Uterine smooth muscle cell (primary cell): ENCODE data around the gene PRPF31. TPM values are rescaled to one million over a fixed set of nuclear protein-coding genes. Genes with fewer than 3 reads are reported as not detected.

Experiments used
- total RNA-seq: library from RNA; depleted of rRNA; stranded (reverse); fragments of >200 nt; gene quantifications from 2 replicates; pipeline ENCODE4 v1.2.3, GENCODE V29; 2014

The PRPF31 gene, protein sequence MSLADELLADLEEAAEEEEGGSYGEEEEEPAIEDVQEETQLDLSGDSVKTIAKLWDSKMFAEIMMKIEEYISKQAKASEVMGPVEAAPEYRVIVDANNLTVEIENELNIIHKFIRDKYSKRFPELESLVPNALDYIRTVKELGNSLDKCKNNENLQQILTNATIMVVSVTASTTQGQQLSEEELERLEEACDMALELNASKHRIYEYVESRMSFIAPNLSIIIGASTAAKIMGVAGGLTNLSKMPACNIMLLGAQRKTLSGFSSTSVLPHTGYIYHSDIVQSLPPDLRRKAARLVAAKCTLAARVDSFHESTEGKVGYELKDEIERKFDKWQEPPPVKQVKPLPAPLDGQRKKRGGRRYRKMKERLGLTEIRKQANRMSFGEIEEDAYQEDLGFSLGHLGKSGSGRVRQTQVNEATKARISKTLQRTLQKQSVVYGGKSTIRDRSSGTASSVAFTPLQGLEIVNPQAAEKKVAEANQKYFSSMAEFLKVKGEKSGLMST
- total RNA-seq: 45.1 and 80.0 TPM in 2 replicates

DNA sequence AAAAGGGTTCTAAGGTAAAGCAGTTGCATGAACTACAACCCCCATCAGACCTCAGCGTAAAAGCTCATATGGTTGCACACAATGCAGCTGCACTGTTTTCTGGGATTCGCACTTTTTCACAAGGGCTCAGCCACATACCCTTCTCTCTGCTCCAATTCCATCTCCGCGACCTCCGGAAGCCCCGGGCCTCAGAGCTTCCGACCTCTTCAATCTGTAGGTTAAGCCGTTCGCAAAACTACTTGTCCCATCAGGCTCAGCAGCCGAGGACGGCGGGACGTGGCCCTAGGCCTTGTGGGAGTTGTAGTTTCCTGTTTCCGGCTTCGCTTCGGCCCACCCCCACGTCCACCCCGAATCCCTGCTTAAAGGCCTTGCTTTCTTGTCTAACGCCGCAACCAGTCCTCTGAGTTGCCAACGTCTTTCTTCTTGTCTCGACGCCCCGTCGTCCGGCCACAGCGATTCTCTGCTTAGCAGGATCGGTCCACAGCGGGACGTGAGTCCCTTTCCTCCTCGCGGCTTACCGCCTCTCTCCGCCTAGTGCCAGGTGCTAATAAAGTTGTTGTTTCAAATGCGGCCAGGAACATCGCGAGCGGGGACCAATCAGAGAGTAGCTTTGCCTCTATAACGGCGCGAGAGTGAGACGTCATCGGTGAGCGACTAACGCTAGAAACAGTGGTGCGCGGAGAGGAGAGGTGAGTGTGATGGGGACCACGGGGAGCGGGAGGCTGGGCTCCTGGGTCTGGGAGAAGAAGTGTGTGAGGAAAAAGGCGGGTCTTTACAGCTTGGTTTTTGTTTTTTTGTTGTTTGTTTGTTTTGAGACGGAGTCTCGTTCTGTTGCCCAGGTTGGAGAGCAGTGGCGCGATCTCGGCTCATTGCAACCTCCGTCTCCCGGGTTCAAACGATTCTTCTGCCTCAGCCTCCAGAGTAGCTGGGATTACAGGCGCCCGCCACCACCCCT lies at the start of gene PRPF31, which contains the start of gene TFPT:
Gene PRPF31 (plus strand): TSS at position 646 of the 955 bp plus-strand sequence. CDS start 2,525 bp downstream, outside the sequence.
Gene TFPT (minus strand): TSS at position 549 of the 955 bp plus-strand sequence. CDS start 388 bp downstream, at position 161.

DNA sequence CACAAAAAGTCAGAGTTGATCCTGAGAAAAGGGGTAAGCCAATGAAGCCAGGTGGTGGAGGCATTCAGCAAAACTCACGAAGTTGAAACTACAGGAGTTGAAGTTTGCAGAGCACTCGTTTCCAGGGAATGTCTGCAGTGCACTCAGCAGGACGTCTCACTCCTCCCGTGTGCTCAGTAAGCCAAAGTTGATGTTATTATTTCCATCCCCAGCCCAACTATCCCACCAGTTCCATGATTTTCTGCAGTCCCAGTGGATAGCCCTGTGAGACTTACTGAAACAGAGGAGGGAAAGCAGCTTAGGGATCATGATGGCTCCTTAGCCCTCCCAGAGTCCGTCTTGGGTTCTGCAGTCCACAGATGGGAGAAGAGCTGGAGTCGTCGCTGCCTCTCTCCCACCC lies 34.5 kb upstream of the PRPF31 start, which contains the start of gene TARM1:
Gene TARM1 (minus strand): TSS at position 334 of the 400 bp plus-strand sequence. CDS start 25 bp downstream, at position 309.

DNA sequence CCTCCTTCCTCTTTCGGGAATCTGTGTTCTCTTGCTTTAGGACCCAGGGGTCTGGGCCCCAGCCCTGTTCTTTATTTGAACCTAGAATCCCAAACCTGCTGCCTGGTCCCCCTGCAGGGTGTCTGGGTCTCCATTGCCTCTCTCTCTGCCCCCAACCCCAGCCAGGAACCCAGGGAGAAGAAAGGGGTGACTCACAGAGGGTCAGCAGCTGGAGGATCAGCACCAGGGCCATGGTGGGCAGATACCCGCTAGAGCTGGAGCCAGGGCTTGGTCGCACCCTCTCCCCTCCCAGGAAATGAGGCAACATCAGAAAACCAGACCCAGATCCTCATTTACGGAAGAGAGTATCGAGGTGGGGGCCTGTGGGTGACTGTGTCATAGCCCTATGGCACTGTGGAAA lies 15.0 kb upstream of the PRPF31 start, which contains the start of gene OSCAR:
Gene OSCAR (minus strand): TSS at position 243 of the 400 bp plus-strand sequence. CDS start 11 bp downstream, at position 232.

DNA sequence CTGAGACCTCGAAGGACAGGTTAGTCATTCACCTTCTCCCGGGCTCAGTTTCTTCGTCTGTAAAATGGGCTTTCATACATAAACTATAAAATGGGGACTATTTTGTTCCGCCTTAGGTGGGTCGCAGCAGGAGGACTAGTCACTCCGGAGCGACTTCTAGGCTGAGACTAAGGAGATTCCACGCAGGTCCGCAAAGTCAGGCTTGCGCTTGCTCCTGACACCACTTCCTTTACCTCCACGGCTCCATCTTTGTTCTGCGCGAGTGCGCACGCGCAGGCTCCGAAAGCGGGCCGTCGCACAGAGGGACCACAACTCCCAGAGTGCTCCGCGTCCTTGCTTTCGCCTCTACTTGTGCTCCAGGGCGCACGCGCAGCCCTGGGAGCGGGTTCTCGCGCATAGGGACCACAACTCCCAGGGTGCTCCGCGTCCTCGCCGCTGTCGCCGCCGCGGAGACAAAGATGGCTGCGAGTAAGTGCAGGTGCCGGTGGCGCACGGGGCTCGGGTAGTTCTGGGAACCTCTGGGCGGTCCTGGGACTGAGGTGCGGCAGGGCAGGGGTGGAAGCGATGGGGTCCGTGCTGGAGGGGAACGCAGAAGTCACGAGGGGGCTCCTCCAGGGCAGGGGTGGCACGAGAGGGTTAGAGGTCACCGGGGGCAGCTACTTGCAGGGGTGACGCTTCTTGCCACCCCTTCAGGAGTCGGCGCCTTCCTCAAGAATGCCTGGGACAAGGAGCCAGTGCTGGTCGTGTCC lies 13.0 kb upstream of the PRPF31 start, which contains the start of gene NDUFA3:
Gene NDUFA3 (plus strand): TSS at position 435 of the 749 bp plus-strand sequence. CDS start 24 bp downstream, at position 459.

DNA sequence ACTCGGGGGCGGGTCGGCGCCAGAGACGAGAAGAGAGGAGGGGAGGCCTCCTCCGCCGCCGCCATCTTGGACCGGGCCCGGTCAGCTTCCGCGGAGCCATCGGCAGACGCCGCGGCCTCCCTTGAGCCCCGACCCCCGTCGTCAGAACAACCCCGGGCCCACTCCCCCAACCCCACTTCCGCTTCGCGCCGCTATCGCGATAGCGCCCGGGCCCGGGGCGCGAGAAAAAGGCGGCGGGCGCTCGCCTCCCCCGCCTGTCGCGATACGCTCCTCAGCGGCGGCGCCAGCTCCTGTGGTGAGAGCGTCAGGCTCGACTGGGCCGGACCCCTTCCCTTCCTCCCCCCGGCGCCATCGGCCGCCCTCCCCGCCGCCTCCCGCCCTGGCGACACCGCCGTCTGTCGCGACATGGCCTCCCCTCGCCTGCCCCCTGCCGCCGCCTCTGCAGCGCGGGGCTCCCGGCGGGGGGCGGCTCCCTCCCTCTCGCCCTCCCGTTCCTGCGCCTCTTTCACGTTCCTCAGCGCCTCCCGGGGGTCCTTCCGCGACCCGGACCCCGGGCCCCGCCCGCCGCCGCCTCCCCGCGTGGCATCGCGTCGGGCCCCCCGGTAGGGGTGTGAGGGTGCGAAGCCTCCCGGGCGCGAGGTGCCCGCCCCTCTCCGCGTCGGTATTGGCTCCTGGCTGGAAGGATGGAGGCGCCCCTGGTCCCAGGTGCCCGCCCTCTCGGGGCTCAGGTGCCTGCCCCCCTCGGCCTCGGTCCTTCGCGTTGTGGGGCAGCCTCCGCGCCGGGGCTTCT lies 22.3 kb downstream of the PRPF31 start, which contains the start of gene CNOT3:
Gene CNOT3 (plus strand): TSS at position 64 of the 790 bp plus-strand sequence. CDS start 5,217 bp downstream, outside the sequence.

DNA sequence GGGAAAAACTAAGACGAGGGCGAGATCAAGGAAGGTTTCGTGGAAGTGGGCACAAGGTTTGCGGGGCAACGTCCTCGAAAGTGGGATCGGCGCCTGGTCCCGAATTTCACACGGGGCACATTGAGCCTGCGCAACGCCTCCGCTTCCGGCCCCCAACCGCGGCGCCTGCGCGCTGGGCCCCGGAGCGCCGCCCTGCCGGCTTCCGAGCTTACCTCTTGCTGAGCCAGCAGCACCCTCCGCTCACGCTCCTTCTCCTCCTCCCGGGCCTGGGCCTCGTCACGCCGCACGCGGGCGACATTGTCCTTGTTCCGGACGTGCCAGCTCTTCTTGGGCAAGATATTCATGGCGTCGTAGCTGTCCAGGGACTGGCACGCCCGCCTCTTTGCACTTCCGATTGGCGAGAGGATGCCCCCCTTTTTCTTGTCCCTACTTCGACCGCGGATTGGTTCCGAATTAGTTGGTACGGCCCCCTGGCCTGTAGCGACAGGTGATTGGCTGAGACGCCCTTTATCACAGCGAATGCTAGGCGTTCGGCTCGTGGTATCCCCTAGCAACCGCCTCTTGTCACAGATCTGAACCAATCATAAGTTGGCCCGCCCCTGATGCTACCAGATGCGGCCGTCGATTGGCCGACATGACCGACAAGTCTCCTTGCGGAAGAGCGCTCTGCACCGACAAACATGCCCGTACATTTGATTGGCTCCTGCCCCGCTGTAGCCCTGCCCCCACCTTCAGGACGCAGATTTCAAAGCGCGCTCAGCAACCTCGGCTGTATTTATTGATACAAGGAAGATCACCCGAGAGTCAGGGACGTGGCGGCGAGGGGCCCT lies 44.0 kb downstream of the PRPF31 start, which contains the start of gene LENG1:
Gene LENG1 (minus strand): TSS at position 370 of the 830 bp plus-strand sequence. CDS start 26 bp downstream, at position 344.

DNA sequence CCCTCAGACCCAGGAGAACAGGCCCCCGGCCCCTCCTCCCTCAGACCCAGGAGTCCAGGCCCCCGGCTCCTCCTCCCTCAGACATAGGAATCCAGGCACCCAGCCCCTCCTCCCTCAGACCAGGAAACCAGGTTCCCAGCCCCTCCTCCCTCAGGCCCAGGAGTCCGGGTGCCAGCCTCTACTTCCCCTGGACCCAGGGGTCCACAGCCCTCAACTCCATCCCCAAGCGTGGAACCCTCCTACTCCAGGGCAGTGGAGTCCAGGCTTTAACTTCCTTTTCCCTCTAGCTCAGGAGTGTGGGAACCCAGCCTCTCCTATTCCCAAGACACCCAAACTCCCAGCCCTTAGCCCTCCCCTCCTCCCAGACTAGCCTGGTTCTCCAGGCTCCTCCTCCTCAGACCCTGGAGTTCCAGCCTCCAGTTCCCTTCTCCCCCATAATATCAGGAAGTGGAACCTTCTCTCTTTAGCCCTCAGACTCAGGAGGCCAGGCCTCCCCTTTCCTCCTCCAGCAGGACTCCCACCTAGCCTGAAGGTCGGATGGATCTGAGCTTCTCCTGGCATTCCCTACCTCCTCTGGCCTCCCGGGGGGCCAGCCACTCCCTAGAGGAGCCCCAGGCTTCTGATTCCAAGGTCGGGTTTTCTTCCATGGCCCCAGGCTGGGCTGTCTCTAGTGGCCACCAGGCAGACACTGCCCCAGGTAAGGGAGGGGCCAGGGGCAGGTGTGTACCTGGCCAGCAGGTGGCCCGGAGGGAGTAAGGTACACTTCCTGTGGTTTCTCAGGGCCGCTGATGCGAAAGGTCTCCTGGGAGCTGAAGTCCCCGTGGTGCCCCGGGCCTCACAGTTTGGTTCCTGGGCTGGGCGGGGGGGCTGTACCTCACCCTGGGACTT lies 57.2 kb downstream of the PRPF31 start, which contains the start of gene TMC4:
Gene TMC4 (minus strand): TSS at position 690 of the 888 bp plus-strand sequence. CDS start 43 bp downstream, at position 647.

Other genes with a start within 250 kb of the PRPF31 start
- gene MYADM, start 247.9 kb upstream of the PRPF31 start, total RNA-seq: 8.1 and 11.0 TPM in 2 replicates
- not detected in 2 replicates for gene PRKCG, start 233.6 kb upstream of the PRPF31 start, total RNA-seq
- gene CACNG7, start 206.5 kb upstream of the PRPF31 start, total RNA-seq: 0.12 TPM in 1 of 2 replicates, not detected in the other
- gene CACNG8, start 152.8 kb upstream of the PRPF31 start, total RNA-seq: under 0.01 TPM in 2 replicates
- 0.11 TPM in 1 of 2 replicates, not detected in the other for gene CACNG6, start 124.1 kb upstream of the PRPF31 start, total RNA-seq
- gene VSTM1, start 51.9 kb upstream of the PRPF31 start, total RNA-seq: not detected in 2 replicates
- not detected in 2 replicates for gene TARM1, start 34.4 kb upstream of the PRPF31 start, total RNA-seq
- gene OSCAR, start 15.0 kb upstream of the PRPF31 start, total RNA-seq: 0.22 and 0.50 TPM in 2 replicates
- 14.0 and 14.7 TPM in 2 replicates for gene NDUFA3, start 12.9 kb upstream of the PRPF31 start, total RNA-seq
- gene TFPT, start 97 bp upstream of the PRPF31 start, total RNA-seq: 11.0 and 13.7 TPM in 2 replicates
- gene CNOT3, start 22.0 kb downstream of the PRPF31 start, total RNA-seq: 15.4 and 17.7 TPM in 2 replicates
- 7.7 and 8.0 TPM in 2 replicates for gene LENG1, start 44.0 kb downstream of the PRPF31 start, total RNA-seq
- gene TMC4, start 57.4 kb downstream of the PRPF31 start, total RNA-seq: 0.87 TPM in 1 of 2 replicates, not detected in the other
- 57.2 and 59.2 TPM in 2 replicates for gene MBOAT7, start 73.8 kb downstream of the PRPF31 start, total RNA-seq
- 62.9 and 76.0 TPM in 2 replicates for gene TSEN34, start 75.6 kb downstream of the PRPF31 start, total RNA-seq
- 1,269 and 1,778 TPM in 2 replicates for gene RPS9, start 85.1 kb downstream of the PRPF31 start, total RNA-seq
- not detected in 2 replicates for gene LILRB3, start 107.3 kb downstream of the PRPF31 start, total RNA-seq
- gene LILRA6, start 127.0 kb downstream of the PRPF31 start, total RNA-seq: not detected in 2 replicates
- gene LILRB5, start 141.5 kb downstream of the PRPF31 start, total RNA-seq: not detected in 2 replicates
- gene LILRB2, start 165.4 kb downstream of the PRPF31 start, total RNA-seq: not detected in 2 replicates
- gene LILRA5, start 197.4 kb downstream of the PRPF31 start, total RNA-seq: not detected in 2 replicates
- not detected in 2 replicates for gene LILRA4, start 223.4 kb downstream of the PRPF31 start, total RNA-seq
- gene LAIR1, start 249.2 kb downstream of the PRPF31 start, total RNA-seq: not detected in 2 replicates